ENCODE measurements around the gene RNF144B.

RNF144B gene

GRCh38 chr6:18439581-18439980 lies 52.4 kb downstream of the RNF144B start:
- Histone ChIP-seq H4K20me1 (ENCODE audit: insufficient read depth) (no peaks in the 10 kb centered on the region), H3K4me1 (ENCODE audit: low read depth, poor library complexity, severe bottlenecking) (peaks cover 11% of the 10 kb centered on the region), H3K36me3 (ENCODE audit: insufficient read depth) (no peaks in the 10 kb centered on the region), H3K27ac (no peak overlapping the region), H3K4me2 (no peak overlapping the region), H3K9ac (no peak overlapping the region), H2AFZ (ENCODE audit: low read depth) (no peak overlapping the region), H3K79me2 (ENCODE audit: insufficient read depth, low read depth) (no peaks in the 10 kb centered on the region), H3K4me3 (IDR thresholded peaks at IDR 0.05; ENCODE audit: insufficient read depth, low read depth, low read length) (no peak overlapping the region), H3K27me3 (ENCODE audit: insufficient read depth, low read depth) (no peaks in the 10 kb centered on the region)
- no peak for TF ChIP-seq CTCF (conservative IDR thresholded peaks at IDR 0.05; ENCODE audit: low read depth, low read length)

DNA sequence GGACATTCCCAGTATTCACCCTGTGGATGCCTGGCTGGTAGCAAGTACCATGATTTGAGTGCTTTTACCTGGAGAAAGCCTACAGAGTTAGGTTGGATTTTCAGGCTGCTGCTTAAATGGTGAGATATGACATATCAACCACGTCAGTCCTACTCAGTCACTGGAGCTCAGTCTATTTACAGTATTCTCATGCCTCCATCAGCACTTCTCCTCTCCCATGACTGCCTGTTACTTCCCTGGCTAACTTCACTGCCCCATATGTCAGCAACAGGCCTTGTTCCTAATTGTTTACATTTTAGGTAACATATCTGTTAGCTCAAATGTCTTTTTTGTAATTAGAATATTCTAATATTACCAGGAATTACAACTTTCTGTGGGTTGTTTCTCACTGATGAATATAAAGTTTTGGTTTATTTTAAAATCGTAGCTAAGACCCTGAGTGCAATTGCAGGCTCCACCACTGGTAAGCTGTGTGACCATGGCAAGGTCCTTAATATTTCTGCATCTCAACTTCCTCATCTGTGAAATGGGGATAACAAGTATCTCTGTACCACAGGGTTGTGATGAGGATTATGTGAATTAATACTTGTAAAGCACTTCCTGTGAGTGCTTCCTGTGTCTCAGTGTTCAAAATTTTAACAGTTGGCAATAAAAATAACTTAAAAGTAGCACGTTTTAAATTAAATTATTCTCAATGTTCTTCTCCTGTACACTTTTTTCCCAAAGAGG lies 54.3 kb downstream of the RNF144B start:
- H3K4me3 ChIP-seq (IDR thresholded peaks at IDR 0.05; ENCODE audit: insufficient read depth, low read depth, low read length): no peak overlapping the region
- no peak overlapping the region for H3K9ac ChIP-seq
- H2AFZ ChIP-seq (ENCODE audit: low read depth): no peak overlapping the region
- no peak overlapping the region for H3K4me2 ChIP-seq
- H3K27ac ChIP-seq: no peak overlapping the region
- H3K4me1 ChIP-seq (ENCODE audit: low read depth, poor library complexity, severe bottlenecking): peaks cover 11% of the 10 kb centered on the region
- no peaks in the 10 kb centered on the region for H4K20me1 ChIP-seq (ENCODE audit: insufficient read depth)
- H3K79me2 ChIP-seq (ENCODE audit: insufficient read depth, low read depth): no peaks in the 10 kb centered on the region
- no peaks in the 10 kb centered on the region for H3K27me3 ChIP-seq (ENCODE audit: insufficient read depth, low read depth)
- no peak for TF ChIP-seq CTCF (conservative IDR thresholded peaks at IDR 0.05; ENCODE audit: low read depth, low read length)
- H3K36me3 ChIP-seq (ENCODE audit: insufficient read depth): no peaks in the 10 kb centered on the region

- no peaks in the 10 kb centered on the region for H3K27me3 ChIP-seq (ENCODE audit: insufficient read depth, low read depth)
- no peak overlapping the region for H3K27ac ChIP-seq
- no peaks in the 10 kb centered on the region for H4K20me1 ChIP-seq (ENCODE audit: insufficient read depth)
- no peak overlapping the region for H3K9ac ChIP-seq
- TF ChIP-seq CTCF (conservative IDR thresholded peaks at IDR 0.05; ENCODE audit: low read depth, low read length): no peak
- peaks cover 11% of the 10 kb centered on the region for H3K4me1 ChIP-seq (ENCODE audit: low read depth, poor library complexity, severe bottlenecking)
- no peak overlapping the region for H3K4me2 ChIP-seq
- no peak overlapping the region for H3K4me3 ChIP-seq (IDR thresholded peaks at IDR 0.05; ENCODE audit: insufficient read depth, low read depth, low read length)
- no peak overlapping the region for H2AFZ ChIP-seq (ENCODE audit: low read depth)
- no peaks in the 10 kb centered on the region for H3K79me2 ChIP-seq (ENCODE audit: insufficient read depth, low read depth)
- no peaks in the 10 kb centered on the region for H3K36me3 ChIP-seq (ENCODE audit: insufficient read depth)
Measured at GRCh38 chr6:18444111-18444510, 57.0 kb downstream of the RNF144B start.

- no peak overlapping the region for H3K9ac ChIP-seq
- no peak overlapping the region for H3K4me3 ChIP-seq (IDR thresholded peaks at IDR 0.05; ENCODE audit: insufficient read depth, low read depth, low read length)
- H3K27ac ChIP-seq: no peak overlapping the region
- no peak overlapping the region for H3K4me2 ChIP-seq
- peaks cover 2% of the 10 kb centered on the region for H3K4me1 ChIP-seq (ENCODE audit: low read depth, poor library complexity, severe bottlenecking)
- no peaks in the 10 kb centered on the region for H3K79me2 ChIP-seq (ENCODE audit: insufficient read depth, low read depth)
- H2AFZ ChIP-seq (ENCODE audit: low read depth): no peak overlapping the region
- TF ChIP-seq CTCF (conservative IDR thresholded peaks at IDR 0.05; ENCODE audit: low read depth, low read length): no peak
- no peaks in the 10 kb centered on the region for H3K36me3 ChIP-seq (ENCODE audit: insufficient read depth)
- H3K27me3 ChIP-seq (ENCODE audit: insufficient read depth, low read depth): no peaks in the 10 kb centered on the region
- H4K20me1 ChIP-seq (ENCODE audit: insufficient read depth): no peaks in the 10 kb centered on the region
Measured at GRCh38 chr6:18445228-18445627, 58.1 kb downstream of the RNF144B start.
